Mucosa of descending colon (tissue), 3 donors: ENCODE results near the gene LPXN. TPM values are rescaled to one million over a fixed set of nuclear protein-coding genes. Genes with fewer than 3 reads are reported as not detected.

Experiments
- ATAC-seq: fragments of 200-7000 bp; cut with Tn5 transposase; one replicate; pipeline ENCODE4 v1.9.1; 2020; ENCODE audit warnings: mild to moderate bottlenecking, moderate library complexity
- DNase-seq, 3 donors: peaks; one replicate each; pipeline ENCODE4 v3.0.0-alpha.2; 2020
- H3K36me3 ChIP-seq: fragments of 200-600 bp; one replicate; pipeline ENCODE4 v1.8.0; 2021; ENCODE audit warnings: low read depth, mild to moderate bottlenecking
- H3K4me1 ChIP-seq: fragments of 200-600 bp; one replicate; pipeline ENCODE4 v1.8.0; 2021; ENCODE audit warnings: low read depth, mild to moderate bottlenecking
- H3K4me3 ChIP-seq: fragments of 200-600 bp; one replicate; pipeline ENCODE4 v1.8.0; 2021; ENCODE audit warnings: mild to moderate bottlenecking
- H3K9me3 ChIP-seq: fragments of 200-600 bp; one replicate; pipeline ENCODE4 v1.8.0; 2021; ENCODE audit warnings: mild to moderate bottlenecking
- intact Hi-C, 2 donors: fragments of 100-400 bp; cut with DNase I in 1 of 2; cut with micrococcal nuclease in 1 of 2; formaldehyde crosslinking; loops; one replicate each; pipeline versions ENCODE4 v1.11.0 to v1.11.1; 2022; cut with DNase I, micrococcal nuclease
- total RNA-seq, 3 donors: library from RNA; stranded (reverse); fragmentation: NEBNext Ultra II Directional in 2 of 3; extraction: Animal tissue kit (Norgen Biotek cat#: 25700) in 2 of 3; gene quantifications; one replicate each; pipeline versions ENCODE4 v1.2.1 to v1.2.4, GENCODE V29; 2021 to 2023
- TF ChIP-seq, protein P1 (sequence below): fragments of 200-600 bp; IDR thresholded peaks from one replicate; pipeline ENCODE4 v1.8.0; 2022; ENCODE audit warnings: antibody characterized with exemption, mild to moderate bottlenecking
- donor health status: DM: no; HTN: no; CAD: no; lungs with moderate emphysema.
- donor health status: DM: no; HTN: no; CAD: no.
- donor health status: DM: no; HTN: yes; CAD: no.

Gene LPXN
- total RNA-seq, 3 donors from 2014 or later = 10.7 to 20.1 (median 12.7) TPM

- DNase-seq (no peak), ATAC-seq (no peak)
- TF ChIP-seq, protein P1, sequence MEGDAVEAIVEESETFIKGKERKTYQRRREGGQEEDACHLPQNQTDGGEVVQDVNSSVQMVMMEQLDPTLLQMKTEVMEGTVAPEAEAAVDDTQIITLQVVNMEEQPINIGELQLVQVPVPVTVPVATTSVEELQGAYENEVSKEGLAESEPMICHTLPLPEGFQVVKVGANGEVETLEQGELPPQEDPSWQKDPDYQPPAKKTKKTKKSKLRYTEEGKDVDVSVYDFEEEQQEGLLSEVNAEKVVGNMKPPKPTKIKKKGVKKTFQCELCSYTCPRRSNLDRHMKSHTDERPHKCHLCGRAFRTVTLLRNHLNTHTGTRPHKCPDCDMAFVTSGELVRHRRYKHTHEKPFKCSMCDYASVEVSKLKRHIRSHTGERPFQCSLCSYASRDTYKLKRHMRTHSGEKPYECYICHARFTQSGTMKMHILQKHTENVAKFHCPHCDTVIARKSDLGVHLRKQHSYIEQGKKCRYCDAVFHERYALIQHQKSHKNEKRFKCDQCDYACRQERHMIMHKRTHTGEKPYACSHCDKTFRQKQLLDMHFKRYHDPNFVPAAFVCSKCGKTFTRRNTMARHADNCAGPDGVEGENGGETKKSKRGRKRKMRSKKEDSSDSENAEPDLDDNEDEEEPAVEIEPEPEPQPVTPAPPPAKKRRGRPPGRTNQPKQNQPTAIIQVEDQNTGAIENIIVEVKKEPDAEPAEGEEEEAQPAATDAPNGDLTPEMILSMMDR = no peak
- Histone ChIP-seq H3K9me3 (no peaks in the 10 kb centered on the region), H3K36me3 (no peaks in the 10 kb centered on the region), H3K4me1 (no peaks in the 10 kb centered on the region), H3K4me3 (no peak overlapping the region)
- intact Hi-C loops = no loop called here
Measured at GRCh38 chr11:58530236-58530635, 45.4 kb downstream of the LPXN start.

DNA sequence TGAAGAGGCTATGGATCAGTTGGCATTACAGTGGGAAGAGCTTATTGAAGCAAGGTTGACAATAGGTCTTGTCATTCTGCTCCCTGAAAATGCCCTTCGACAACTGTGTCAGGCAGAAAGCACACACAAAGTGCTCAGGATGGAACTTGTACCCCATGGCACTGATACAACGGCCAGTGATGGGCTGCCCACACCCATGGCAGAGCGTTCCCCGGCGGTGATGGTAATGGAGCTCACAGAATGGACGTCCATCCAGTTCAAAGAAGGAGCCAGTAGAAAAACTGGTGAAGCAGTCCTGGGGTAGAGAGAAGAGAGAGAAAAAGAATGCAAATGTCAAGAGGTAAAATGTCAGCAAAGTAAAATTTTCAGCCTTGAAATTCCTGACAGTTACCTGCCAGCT, 48.2 kb downstream of the LPXN start:
- TF ChIP-seq, protein P1 = no peak
- DNase-seq (no peak), ATAC-seq (no peak)
- no peak overlapping the region for H3K4me3 ChIP-seq
- H3K4me1 ChIP-seq = peaks cover 4% of the 10 kb centered on the region
- no peaks in the 10 kb centered on the region for H3K9me3 ChIP-seq
- H3K36me3 ChIP-seq = no peaks in the 10 kb centered on the region
- intact Hi-C loops = no loop called here

GRCh38 chr11:58526721-58527120, 48.9 kb downstream of the LPXN start:
- intact Hi-C loops = no loop called here
- no peak overlapping the region for H3K4me3 ChIP-seq
- DNase-seq = no peak
- no peak for ATAC-seq
- H3K4me1 ChIP-seq = peaks cover 4% of the 10 kb centered on the region
- TF ChIP-seq, protein P1 = no peak
- no peaks in the 10 kb centered on the region for H3K36me3 ChIP-seq
- H3K9me3 ChIP-seq = no peaks in the 10 kb centered on the region

- no peaks in the 10 kb centered on the region for H3K36me3 ChIP-seq
- peak; percentile 76 for ATAC-seq
- H3K9me3 ChIP-seq = no peaks in the 10 kb centered on the region
- peaks cover 4% of the 10 kb centered on the region for H3K4me1 ChIP-seq
- intact Hi-C loops = no loop called here
- H3K4me3 ChIP-seq = no peak overlapping the region
- TF ChIP-seq, protein P1 = no peak
- DNase-seq = peak in 1 of 3 donors; percentile 16
Measured at GRCh38 chr11:58525037-58525614, 50.5 kb downstream of the LPXN start.

- H3K4me3 ChIP-seq = no peak overlapping the region
- TF ChIP-seq, protein P1 = peak; percentile 63
Measured at GRCh38 chr11:58524232-58525036, 51.2 kb downstream of the LPXN start.

More at GRCh38 chr11:58524232-58525036, 51.2 kb downstream of the LPXN start:
- peak in 2 of 3 donors; percentile 55 to 71 for DNase-seq
- Histone ChIP-seq H3K36me3 (no peaks in the 10 kb centered on the region), H3K4me1 (peaks cover 4% of the 10 kb centered on the region), H3K9me3 (no peaks in the 10 kb centered on the region)
- intact Hi-C loops = no loop called here
- peak; percentile 93 for ATAC-seq
